IPS-18c (cell line): ENCODE results near the gene CDC5L.

Experiments used
- H3K4me3 ChIP-seq: 2 replicates; pipeline ENCODE4 v1.7.0; 2013; ENCODE audit warnings: low read depth, mild to moderate bottlenecking, low read length, moderate library complexity; ENCODE audit not compliant: insufficient read depth
- H3K9me3 ChIP-seq: one replicate; pipeline ENCODE4 v1.6.1; 2013; ENCODE audit warnings: mild to moderate bottlenecking, low read length, moderate library complexity; ENCODE audit not compliant: control insufficient read depth, insufficient read depth

Gene CDC5L

GRCh38 chr6:44475779-44476434, 88.4 kb downstream of the CDC5L start:
- Histone ChIP-seq H3K4me3 (no peak overlapping the region), H3K9me3 (no peaks in the 10 kb centered on the region)

GRCh38 chr6:44476849-44477248, 89.3 kb downstream of the CDC5L start:
- no peaks in the 10 kb centered on the region for H3K9me3 ChIP-seq
- H3K4me3 ChIP-seq = no peak overlapping the region

- Histone ChIP-seq H3K9me3 (no peaks in the 10 kb centered on the region), H3K4me3 (no peak overlapping the region)
These were observed 89.9 kb downstream of the CDC5L start for GRCh38 chr6:44477293-44477894.

DNA sequence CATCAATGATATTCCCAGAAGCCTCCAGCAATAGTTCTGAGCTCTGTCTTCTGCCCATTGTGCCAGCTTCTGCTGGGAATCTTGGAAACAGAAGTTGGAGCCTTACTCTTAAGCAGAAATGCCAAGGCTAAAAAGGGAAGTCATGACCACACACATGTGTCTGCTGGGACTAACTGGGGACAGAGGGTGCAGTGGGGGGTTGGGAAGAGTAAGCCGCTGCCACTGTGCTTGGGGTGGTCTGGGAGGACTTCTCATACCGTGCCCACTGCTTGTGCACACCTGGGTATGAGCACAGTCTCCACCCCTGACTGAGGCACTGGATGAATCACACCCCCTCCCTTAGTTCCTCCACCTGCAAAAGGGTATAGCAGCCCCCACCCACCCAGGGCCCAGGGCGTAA, 90.7 kb downstream of the CDC5L start:
- H3K4me3 ChIP-seq = no peak overlapping the region
- no peaks in the 10 kb centered on the region for H3K9me3 ChIP-seq

DNA sequence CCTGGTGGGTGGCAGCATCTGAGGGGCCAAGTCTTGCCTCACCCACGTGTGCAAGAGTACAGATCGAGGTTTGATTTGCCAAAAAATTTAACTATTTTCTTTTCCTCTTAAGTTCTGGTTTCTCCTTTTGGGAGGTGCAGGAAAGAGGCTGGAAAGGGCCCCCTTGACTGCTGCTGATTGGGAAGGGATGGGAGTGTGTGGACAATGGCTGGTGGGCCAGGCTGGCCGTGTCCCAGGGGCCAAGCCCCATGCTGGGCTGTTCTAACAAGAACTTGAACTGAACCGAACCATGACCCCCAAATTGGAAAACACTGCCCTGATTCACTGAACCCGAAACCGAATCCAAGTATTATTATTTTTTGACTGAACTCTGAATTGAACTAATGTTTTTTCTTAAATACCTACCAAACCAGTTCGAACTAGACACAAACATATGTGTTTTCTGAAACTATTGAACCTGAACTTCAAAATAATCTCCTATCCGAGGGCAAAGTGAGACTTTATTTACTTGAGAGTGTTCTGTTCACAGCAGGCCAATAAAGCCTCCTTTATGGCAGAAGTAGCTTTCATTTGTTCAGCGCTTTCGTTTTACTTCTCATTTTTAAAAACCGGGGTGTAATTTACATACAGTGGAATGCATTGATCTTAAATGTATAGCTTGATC, 91.2 kb downstream of the CDC5L start:
- no peaks in the 10 kb centered on the region for H3K9me3 ChIP-seq
- H3K4me3 ChIP-seq = no peak overlapping the region

- no peaks in the 10 kb centered on the region for H3K9me3 ChIP-seq
- H3K4me3 ChIP-seq = no peak overlapping the region
These were observed 92.6 kb downstream of the CDC5L start for GRCh38 chr6:44480097-44480541.

DNA sequence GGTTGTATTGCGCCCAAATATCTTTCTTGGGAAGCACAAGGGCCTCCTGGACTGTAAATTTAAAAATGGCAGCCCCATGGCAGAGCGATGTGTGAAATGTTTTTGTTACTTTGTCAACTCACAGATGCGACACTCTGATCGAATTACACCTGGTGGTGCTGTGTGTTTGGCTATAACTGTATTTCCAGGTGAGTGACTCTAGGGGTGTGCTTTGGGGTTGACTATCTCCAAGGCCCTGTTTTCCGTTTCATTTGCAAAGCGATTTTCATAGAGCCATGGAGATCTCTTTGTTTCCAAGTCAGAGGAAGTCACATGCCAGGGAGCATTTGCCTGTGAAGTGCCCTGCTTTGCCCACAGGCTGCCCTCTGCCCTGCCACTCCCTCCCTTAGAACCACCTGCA, 93.5 kb downstream of the CDC5L start:
- H3K9me3 ChIP-seq = no peaks in the 10 kb centered on the region
- H3K4me3 ChIP-seq = no peak overlapping the region

DNA sequence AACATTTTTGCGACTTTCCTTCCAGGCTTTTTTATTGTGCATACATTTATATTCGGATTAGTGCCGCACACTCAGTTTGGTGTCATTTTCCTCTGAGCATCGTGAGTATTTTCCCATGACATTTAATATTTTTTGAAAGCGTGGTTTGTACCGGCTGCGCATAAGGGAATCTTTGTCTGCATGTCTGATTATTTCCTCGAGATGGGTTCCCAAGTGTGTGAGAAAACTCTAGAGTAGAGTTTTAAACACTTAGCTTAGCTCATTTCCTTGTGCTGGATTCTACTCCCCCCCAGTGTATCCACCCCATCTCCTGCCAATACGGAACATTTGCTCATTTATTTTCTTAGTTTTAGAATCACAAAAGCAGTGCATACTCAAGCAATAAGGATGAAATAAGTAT, 94.3 kb downstream of the CDC5L start:
- Histone ChIP-seq H3K9me3 (no peaks in the 10 kb centered on the region), H3K4me3 (no peak overlapping the region)

DNA sequence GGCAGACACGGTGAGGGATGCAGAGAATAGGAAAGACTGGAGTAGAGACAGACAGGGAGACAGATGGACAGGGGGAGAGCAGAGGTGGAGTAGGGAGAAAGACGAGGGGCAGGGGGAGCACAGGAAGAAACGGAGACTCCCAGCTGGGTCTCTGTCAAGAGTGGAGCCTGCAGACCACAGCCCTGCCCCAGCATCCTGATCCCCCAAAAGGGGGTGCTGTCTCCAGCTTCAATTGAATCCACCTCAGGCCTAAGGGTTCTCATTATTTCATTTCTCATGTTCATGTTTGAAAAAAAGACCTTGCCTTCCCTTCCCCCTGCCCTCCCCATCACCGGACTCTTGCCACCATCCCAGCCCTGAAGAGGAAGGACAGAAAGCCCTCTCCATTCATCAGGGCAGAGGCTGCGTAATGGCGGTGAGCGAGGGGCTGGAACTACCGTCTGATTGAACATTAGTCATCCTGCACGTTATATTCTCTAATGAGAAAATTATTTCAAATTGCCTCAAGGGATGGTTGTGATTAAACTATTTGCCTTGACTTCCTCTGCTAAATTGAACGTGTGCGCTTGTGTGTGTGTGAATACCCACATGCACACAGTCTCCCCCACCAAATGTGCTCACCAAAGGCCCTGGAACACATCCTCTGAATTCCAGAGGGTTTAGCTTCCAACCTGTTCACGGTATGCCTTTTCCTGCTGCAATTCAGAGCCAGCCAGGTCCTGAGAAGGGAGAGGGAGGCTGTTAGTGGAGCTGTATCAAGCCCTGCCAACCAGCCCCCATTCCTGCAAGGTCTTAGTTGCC, 98.3 kb downstream of the CDC5L start:
- Histone ChIP-seq H3K9me3 (peaks cover 3% of the 10 kb centered on the region), H3K4me3 (no peak overlapping the region)

- H3K4me3 ChIP-seq = no peak overlapping the region
- H3K9me3 ChIP-seq = peaks cover 3% of the 10 kb centered on the region
These were observed 99.5 kb downstream of the CDC5L start for GRCh38 chr6:44487002-44487401.

GRCh38 chr6:44487586-44487985, 100.1 kb downstream of the CDC5L start:
- no peak overlapping the region for H3K4me3 ChIP-seq

GRCh38 chr6:44489910-44490604, 102.6 kb downstream of the CDC5L start:
- H3K9me3 ChIP-seq = peaks cover 3% of the 10 kb centered on the region
- no peak overlapping the region for H3K4me3 ChIP-seq

More at GRCh38 chr6:44487586-44487985, 100.1 kb downstream of the CDC5L start:
- peaks cover 3% of the 10 kb centered on the region for H3K9me3 ChIP-seq

DNA sequence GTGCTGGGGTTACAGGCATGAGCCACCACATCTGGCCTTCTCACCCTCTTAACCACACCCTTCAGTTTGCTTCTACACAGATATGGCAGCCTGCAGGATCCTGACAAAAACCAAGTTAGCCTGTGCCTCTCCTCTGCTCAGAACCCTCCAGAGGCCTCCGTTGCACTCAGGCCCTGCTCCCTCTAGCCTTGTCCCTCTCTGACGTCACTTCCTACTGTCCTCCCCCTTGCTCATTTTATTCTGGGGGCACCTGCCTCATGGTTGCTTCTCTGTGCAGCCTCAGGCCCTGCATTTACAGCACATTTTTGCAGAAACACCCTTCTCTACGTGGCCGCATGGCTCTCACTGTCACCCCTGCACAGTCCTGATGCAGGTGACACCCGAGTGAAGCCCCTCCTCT, 105.6 kb downstream of the CDC5L start:
- Histone ChIP-seq H3K9me3 (peaks cover 2% of the 10 kb centered on the region), H3K4me3 (no peak overlapping the region)

- Histone ChIP-seq H3K4me3 (no peak overlapping the region), H3K9me3 (peaks cover 2% of the 10 kb centered on the region)
These were observed 106.1 kb downstream of the CDC5L start for GRCh38 chr6:44493593-44493992.

GRCh38 chr6:44494011-44494501, 106.5 kb downstream of the CDC5L start:
- Histone ChIP-seq H3K9me3 (peaks cover 2% of the 10 kb centered on the region), H3K4me3 (no peak overlapping the region)

- Histone ChIP-seq H3K9me3 (peaks cover 2% of the 10 kb centered on the region), H3K4me3 (no peak overlapping the region)
These were observed 107.8 kb downstream of the CDC5L start for GRCh38 chr6:44495036-44495901.
